HEK293T (cell line): ENCODE results near the gene HCN4.

ENCODE experiments used
- BHLHE40 ChIP-seq: fragments of 450-650 bp; IDR thresholded peaks from 2 replicates; pipeline ENCODE4 v1.6.1; 2016; ENCODE audit warnings: mild to moderate bottlenecking, moderate library complexity, borderline replicate concordance
- ELF4 ChIP-seq: fragments of 450-650 bp; IDR thresholded peaks from 2 replicates; pipeline ENCODE4 v1.6.1; 2017; ENCODE audit warnings: antibody characterized with exemption
- FOXA1 ChIP-seq: fragments of 450-650 bp; IDR thresholded peaks from 2 replicates; pipeline ENCODE4 v1.6.1; 2016; ENCODE audit warnings: mild to moderate bottlenecking
- HDGF ChIP-seq: fragments of 450-650 bp; IDR thresholded peaks from 2 replicates; pipeline ENCODE4 v1.6.1; 2017; ENCODE audit warnings: antibody characterized with exemption, borderline replicate concordance
- LEF1 ChIP-seq: fragments of 450-650 bp; IDR thresholded peaks from 2 replicates; pipeline ENCODE4 v1.6.1; 2017; ENCODE audit warnings: mild to moderate bottlenecking, borderline replicate concordance
- NFRKB ChIP-seq: fragments of 450-650 bp; IDR thresholded peaks from 2 replicates; pipeline ENCODE4 v1.6.1; 2016; ENCODE audit warnings: mild to moderate bottlenecking, moderate library complexity
- SUZ12 ChIP-seq: fragments of 450-650 bp; IDR thresholded peaks from 2 replicates; pipeline ENCODE4 v1.6.1; 2016; ENCODE audit warnings: mild to moderate bottlenecking
- TARDBP ChIP-seq: fragments of 450-650 bp; IDR thresholded peaks from 2 replicates; pipeline ENCODE4 v1.6.1; 2016
- ZNF384 ChIP-seq: fragments of 450-650 bp; IDR thresholded peaks from 2 replicates; pipeline ENCODE4 v1.6.1; 2016
- TF ChIP-seq, protein P1 (sequence below): fragments of 450-650 bp; IDR thresholded peaks from 2 replicates; pipeline ENCODE4 v1.6.1; 2016

DNA sequence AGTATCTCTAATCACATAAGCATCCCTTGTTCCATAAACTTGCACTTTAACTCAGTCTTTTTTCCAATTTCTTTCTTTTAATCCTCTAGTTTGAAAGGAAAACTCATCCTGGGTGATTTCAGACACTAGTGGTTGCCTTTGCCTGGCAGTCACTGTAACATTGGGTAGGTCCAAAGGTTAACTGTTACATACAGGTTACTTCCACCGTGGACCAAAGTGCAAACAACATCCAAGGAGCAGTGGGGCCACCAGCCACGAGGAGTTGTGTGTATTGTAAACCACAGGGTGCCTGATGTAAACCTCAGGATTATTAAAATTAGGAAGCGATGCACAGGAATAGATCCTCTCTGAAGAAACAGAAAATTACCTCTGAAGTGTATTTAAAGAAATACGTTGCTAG, 75.0 kb downstream of the HCN4 start:
- TF ChIP-seq TARDBP, result no peak
- TF ChIP-seq, protein P1, sequence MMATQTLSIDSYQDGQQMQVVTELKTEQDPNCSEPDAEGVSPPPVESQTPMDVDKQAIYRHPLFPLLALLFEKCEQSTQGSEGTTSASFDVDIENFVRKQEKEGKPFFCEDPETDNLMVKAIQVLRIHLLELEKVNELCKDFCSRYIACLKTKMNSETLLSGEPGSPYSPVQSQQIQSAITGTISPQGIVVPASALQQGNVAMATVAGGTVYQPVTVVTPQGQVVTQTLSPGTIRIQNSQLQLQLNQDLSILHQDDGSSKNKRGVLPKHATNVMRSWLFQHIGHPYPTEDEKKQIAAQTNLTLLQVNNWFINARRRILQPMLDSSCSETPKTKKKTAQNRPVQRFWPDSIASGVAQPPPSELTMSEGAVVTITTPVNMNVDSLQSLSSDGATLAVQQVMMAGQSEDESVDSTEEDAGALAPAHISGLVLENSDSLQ, result no peak
- no peak for TF ChIP-seq FOXA1
- no peak for TF ChIP-seq BHLHE40
- TF ChIP-seq SUZ12, result no peak
- TF ChIP-seq NFRKB, result no peak
- no peak for TF ChIP-seq HDGF
- no peak for TF ChIP-seq ELF4
- TF ChIP-seq LEF1, result no peak
- TF ChIP-seq ZNF384, result no peak
